GM20000 (cell line): ENCODE data around the gene MYO15A.

Experiments used
- DNase-seq: peaks from one replicate; pipeline ENCODE4 v3.0.0; 2012; ENCODE audit warnings: low spot score
- TF ChIP-seq, protein P1 (sequence below): IDR thresholded peaks from 2 replicates; pipeline ENCODE4 v1.5.1; 2012; ENCODE audit warnings: mild to moderate bottlenecking, control low read depth; ENCODE audit errors: extremely low read depth, missing control alignments

MYO15A gene

DNA sequence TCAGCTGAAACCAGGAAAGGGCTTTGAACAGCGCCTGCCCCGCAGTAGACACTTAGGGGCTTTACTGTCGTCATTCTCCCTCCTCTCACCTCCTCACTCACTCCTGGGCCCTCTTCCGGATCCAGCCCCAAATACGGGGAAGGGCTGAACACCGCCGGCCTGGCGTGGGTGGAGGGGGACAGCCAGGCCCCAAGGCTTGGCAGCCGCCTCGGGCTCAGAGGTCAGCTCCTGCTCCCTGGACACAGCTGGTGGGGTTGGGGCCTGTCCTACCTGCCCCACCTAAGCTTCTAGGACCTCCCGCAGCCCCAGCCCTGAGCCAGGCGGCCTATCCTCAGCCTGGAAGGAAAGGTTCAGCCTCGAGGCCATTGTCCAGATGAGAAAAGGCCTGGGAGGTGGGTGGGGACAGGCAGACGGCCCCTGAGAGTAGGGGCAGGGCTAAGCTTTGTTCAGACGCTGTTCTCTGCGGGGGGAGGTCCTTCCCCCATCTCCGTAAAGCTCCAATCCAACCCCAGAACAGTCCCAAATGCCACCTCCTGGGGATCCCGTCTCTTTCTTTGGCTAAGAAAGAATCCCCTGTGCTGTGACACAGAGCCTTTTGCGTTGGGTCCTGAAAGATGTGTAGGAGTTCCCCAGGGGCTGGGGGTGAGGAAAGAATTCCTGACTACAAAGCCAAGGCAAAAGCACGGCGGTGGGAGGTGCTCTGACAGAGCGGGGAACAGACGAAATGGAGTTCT lies 116.0 kb downstream of the MYO15A start:
- TF ChIP-seq, protein P1, sequence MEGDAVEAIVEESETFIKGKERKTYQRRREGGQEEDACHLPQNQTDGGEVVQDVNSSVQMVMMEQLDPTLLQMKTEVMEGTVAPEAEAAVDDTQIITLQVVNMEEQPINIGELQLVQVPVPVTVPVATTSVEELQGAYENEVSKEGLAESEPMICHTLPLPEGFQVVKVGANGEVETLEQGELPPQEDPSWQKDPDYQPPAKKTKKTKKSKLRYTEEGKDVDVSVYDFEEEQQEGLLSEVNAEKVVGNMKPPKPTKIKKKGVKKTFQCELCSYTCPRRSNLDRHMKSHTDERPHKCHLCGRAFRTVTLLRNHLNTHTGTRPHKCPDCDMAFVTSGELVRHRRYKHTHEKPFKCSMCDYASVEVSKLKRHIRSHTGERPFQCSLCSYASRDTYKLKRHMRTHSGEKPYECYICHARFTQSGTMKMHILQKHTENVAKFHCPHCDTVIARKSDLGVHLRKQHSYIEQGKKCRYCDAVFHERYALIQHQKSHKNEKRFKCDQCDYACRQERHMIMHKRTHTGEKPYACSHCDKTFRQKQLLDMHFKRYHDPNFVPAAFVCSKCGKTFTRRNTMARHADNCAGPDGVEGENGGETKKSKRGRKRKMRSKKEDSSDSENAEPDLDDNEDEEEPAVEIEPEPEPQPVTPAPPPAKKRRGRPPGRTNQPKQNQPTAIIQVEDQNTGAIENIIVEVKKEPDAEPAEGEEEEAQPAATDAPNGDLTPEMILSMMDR, result no peak
- DNase-seq, result no peak

DNA sequence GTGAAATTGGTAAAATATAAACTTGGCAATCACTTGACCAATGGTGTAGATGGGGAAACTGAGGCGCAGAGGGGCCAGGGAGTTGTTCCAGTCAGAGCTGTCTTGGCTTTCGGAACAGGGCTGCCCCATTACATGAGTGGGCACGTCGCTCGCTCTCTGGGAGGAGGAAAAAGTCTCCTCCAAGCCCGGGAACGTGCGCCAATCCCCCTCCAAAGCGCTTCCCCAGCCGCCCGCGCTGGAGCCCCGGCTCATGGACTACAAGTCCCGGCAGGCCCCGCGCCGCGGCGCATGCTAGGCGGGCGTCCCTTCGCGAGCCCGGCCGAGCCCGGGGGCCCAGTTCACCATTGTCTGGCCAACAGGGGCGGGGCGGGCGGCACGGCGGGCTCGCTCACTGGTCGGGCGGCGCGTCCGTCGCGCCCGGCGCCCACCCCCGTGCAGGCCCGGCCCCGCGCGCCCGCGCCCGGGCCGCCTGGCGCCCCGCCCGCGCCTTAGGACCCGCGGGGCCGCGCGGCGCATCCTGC lies 116.6 kb downstream of the MYO15A start, which contains the start of gene LLGL1:
TSS of gene LLGL1 (plus strand) at position 515 of the 521 bp plus-strand sequence. CDS start 48 bp downstream, outside the sequence.
- TF ChIP-seq, protein P1, result no peak
- DNase-seq, result peak; percentile 100

DNA sequence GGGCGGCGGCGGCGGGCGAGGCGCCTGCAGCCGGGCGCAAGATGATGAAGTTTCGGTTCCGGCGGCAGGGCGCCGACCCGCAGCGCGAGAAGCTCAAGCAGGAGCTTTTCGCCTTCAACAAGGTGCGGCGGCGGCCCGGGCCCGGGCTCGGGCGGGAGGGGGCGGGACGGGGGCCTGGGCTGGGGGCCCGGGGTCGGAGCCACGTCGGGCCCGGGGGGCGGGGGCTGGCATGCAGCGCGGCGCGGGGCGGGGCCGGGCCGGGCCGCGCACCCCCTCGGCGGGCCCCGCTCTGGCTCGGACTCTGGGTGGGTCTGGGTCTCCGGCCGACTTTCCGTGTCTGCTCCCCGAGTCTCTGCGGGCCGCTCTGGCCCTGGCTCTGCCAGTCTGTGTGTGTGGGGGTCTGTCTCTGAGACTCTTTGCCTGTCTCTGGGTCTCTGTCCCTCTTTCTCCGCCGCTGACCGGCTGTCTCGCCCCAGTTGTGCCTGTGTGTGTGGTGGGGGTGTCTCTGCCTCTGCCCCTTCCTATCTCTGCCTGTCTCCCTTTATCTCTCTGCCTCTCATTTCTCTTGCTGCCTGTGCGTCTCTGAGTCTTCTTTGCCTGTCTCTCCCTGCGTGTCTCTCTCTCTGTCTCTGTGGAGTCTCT lies 117.2 kb downstream of the MYO15A start:
- TF ChIP-seq, protein P1, result no peak
- peak; percentile 59 for DNase-seq

DNA sequence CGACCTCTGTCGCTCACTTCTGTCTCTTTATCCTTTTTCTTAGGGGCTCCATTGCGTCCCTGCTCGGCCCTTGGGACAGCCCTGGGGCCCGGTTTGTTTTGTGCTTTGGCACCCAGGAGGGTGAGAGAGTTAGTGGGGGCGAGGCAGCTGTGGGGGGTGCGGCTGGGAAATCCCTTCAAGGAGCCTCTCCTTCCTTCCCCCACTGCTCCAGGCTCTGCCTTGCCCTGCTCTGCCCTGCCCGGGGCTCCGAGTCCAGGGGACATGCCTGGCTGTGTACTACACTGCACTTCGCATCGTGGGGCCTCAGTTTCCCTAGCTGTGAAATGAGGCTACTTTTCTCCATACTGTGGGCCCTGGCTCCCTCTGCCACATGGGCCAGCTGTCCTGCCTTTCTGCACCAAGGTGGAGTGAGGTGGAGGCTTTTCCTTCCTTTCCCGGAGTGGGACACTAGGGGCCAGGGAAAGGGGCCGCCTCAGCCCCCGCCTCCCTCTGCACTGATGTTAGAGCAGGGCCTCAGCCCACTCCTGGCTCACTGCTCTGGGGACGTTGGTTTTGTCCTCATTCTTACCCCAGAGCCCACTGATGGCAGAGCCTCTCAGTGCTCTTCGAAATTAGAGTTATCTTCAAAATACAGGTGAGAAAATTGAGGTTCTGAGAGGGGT lies 117.9 kb downstream of the MYO15A start:
- no peak for DNase-seq
- TF ChIP-seq, protein P1, result no peak

DNA sequence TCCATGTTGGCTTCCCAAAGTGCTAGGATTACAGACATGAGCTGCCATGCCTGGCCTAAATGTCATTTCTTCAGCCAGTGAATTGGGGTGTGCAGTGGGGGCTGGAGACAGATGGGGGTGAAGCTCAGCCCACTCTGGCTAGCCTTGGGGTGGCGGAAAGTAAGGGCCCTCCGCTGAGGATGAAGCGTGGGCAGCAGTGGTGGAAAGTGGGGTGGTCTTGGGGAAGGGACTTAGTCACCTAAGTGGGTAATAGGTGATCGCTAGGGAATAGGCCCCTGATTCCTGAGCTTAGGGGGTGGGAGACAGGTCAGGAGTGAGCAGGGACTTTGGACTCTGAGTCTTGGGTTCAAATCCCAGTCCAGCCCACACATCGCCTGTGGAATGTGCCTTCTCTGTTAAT lies 119.1 kb downstream of the MYO15A start:
- TF ChIP-seq, protein P1, result no peak
- no peak for DNase-seq

DNA sequence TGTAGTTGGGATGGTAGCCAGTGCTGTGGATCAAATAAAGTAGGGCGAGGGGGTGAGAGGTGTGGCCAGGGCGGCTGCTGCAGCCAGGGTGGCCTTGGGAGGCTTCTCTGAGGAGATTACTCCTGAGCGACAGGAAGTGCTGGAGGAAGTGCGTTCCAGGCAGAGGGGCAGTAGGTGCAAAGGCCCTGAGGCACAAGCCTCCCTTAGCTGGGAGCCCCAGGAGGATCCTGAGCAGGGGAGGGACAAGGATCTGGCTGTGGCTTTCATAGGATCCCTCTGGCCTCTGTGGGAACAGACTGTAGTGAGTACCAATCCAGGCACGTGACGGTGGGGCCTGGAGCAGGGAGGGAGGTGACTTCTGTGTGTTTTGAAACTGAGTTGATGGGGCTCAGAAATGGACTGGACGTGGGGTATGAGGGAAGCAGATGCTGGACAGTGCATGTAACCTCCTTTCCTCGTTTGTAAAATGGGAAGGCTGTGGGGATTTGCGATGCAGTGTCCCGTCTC lies 119.7 kb downstream of the MYO15A start:
- DNase-seq, result no peak
- TF ChIP-seq, protein P1, result no peak
